ENCODE measurements around the gene GPR137C. TPM values are rescaled to one million over a fixed set of nuclear protein-coding genes. Genes with fewer than 3 reads are reported as not detected.
A peak's percentile ranks its signal among the peaks of the same experiment; 100 is the strongest.

The GPR137C gene
- polyA plus RNA-seq (2013, experiment 1 of 2): 4.9 TPM
- 4.9 TPM for polyA plus RNA-seq (2013, experiment 2 of 2)

GRCh38 chr14:52552063-52552988, at the start of gene GPR137C, which contains the start of gene TXNDC16:
TSS of gene GPR137C (plus strand) at chr14:52552836. CDS start at chr14:52553148, 312 bp downstream.
TSS of gene TXNDC16 (minus strand) at chr14:52552505. CDS start at chr14:52543557, 8,948 bp downstream.
- peak within 1 kb of the TSS; percentile 94 for H3K14ac ChIP-seq (ENCODE audit: low read length)
- no peaks in the 10 kb centered on the region for H3K36me3 ChIP-seq (replicated peaks in 1 of 2; ENCODE audit: control insufficient read depth in 2 of 2, insufficient read depth in 2 of 2, low read length in 2 of 2)
- H4K91ac ChIP-seq (ENCODE audit: low read depth, low read length, poor library complexity): no peak within 1 kb of the TSS
- H3K4me2 ChIP-seq (ENCODE audit: insufficient read depth, low read length, poor library complexity, severe bottlenecking): peak within 1 kb of the TSS; percentile 100
- peak within 1 kb of the TSS; percentile 98 for H3K18ac ChIP-seq (ENCODE audit: low read length)
- H2BK15ac ChIP-seq (ENCODE audit: low read length): peak within 1 kb of the TSS; percentile 87
- peak within 1 kb of the TSS; percentile 34 for H2AK5ac ChIP-seq (ENCODE audit: low read depth, low read length)
- H2AFZ ChIP-seq (ENCODE audit: low read length): peak within 1 kb of the TSS; percentile 97
- WGBS, 2 donors (ENCODE audit: extremely low coverage in 2 of 2, insufficient read length in 2 of 2, insufficient replicate concordance in 1 of 2): no CpG with 5 or more reads among the region's 81 CpGs
- peak within 1 kb of the TSS; percentile 80 for H3K27ac ChIP-seq (replicated peaks; ENCODE audit: low read length)
- peak within 1 kb of the TSS; percentile 64 to 100 for H3K4me3 ChIP-seq (ENCODE audit: low read length in 2 of 2)
- H3K79me1 ChIP-seq (ENCODE audit: low read depth, low read length): peaks cover 5% of the 10 kb centered on the region
- peak; percentile 100 for DNase-seq (ENCODE audit: low spot score)
- H3K4me1 ChIP-seq (ENCODE audit: control insufficient read depth in 2 of 2, insufficient read depth in 1 of 2, low read depth in 1 of 2, low read length in 2 of 2): peaks cover 5 to 7% of the 10 kb centered on the region in 2 donors
- no peak within 1 kb of the TSS for H4K8ac ChIP-seq (ENCODE audit: low read depth, low read length)
- H3K27me3 ChIP-seq (ENCODE audit: control insufficient read depth in 3 of 3, insufficient read depth in 3 of 3, low read depth in 1 of 3, low read length in 3 of 3): no peaks in the 10 kb centered on the region
- peak within 1 kb of the TSS; percentile 66 for H2BK12ac ChIP-seq (ENCODE audit: low read length)
- no peaks in the 10 kb centered on the region for H3K9me3 ChIP-seq (replicated peaks in 1 of 2; ENCODE audit: control insufficient read depth in 2 of 2, insufficient read depth in 1 of 2, low read depth in 1 of 2, low read length in 2 of 2)
- peak within 1 kb of the TSS; percentile 56 for H3K4ac ChIP-seq (ENCODE audit: low read length)
- peak within 1 kb of the TSS; percentile 88 for H2BK120ac ChIP-seq (ENCODE audit: low read depth, low read length)
- H3K23ac ChIP-seq (ENCODE audit: low read depth, low read length, poor library complexity): peak within 1 kb of the TSS; percentile 95
- H2BK5ac ChIP-seq (ENCODE audit: low read length): peak within 1 kb of the TSS; percentile 96
- peak within 1 kb of the TSS; percentile 95 for H3K9ac ChIP-seq (ENCODE audit: low read depth, low read length, poor library complexity)

GRCh38 chr14:52513249-52513648, 39.4 kb upstream of the GPR137C start:
- WGBS, 2 donors (ENCODE audit: extremely low coverage in 2 of 2, insufficient read length in 2 of 2, insufficient replicate concordance in 1 of 2): no CpG with 5 or more reads among the region's 1 CpG
- no peak overlapping the region for H2BK5ac ChIP-seq (ENCODE audit: low read length)

GRCh38 chr14:52514046-52514811, 38.4 kb upstream of the GPR137C start:
- Histone ChIP-seq H3K4me2 (ENCODE audit: insufficient read depth, low read length, poor library complexity, severe bottlenecking) (no peak overlapping the region), H3K36me3 (replicated peaks in 1 of 2; ENCODE audit: control insufficient read depth in 2 of 2, insufficient read depth in 2 of 2, low read length in 2 of 2) (no peaks in the 10 kb centered on the region), H3K9ac (ENCODE audit: low read depth, low read length, poor library complexity) (no peak overlapping the region), H2BK12ac (ENCODE audit: low read length) (no peak overlapping the region), H3K4me3 (ENCODE audit: low read length in 2 of 2) (no peak overlapping the region), H3K4ac (ENCODE audit: low read length) (no peak overlapping the region), H3K27me3 (ENCODE audit: control insufficient read depth in 3 of 3, insufficient read depth in 3 of 3, low read depth in 1 of 3, low read length in 3 of 3) (no peaks in the 10 kb centered on the region), H3K79me1 (ENCODE audit: low read depth, low read length) (no peaks in the 10 kb centered on the region), H3K18ac (ENCODE audit: low read length) (no peak overlapping the region), H2BK15ac (ENCODE audit: low read length) (no peak overlapping the region), H2BK120ac (ENCODE audit: low read depth, low read length) (no peak overlapping the region), H2BK5ac (ENCODE audit: low read length) (no peak overlapping the region), H3K27ac (replicated peaks; ENCODE audit: low read length) (no peak overlapping the region), H4K91ac (ENCODE audit: low read depth, low read length, poor library complexity) (no peak overlapping the region), H3K14ac (ENCODE audit: low read length) (no peak overlapping the region), H3K9me3 (replicated peaks in 1 of 2; ENCODE audit: control insufficient read depth in 2 of 2, insufficient read depth in 1 of 2, low read depth in 1 of 2, low read length in 2 of 2) (no peaks in the 10 kb centered on the region), H3K23ac (ENCODE audit: low read depth, low read length, poor library complexity) (no peak overlapping the region), H2AFZ (ENCODE audit: low read length) (no peak overlapping the region), H3K4me1 (ENCODE audit: control insufficient read depth in 2 of 2, insufficient read depth in 1 of 2, low read depth in 1 of 2, low read length in 2 of 2) (no peaks in the 10 kb centered on the region), H2AK5ac (ENCODE audit: low read depth, low read length) (no peak overlapping the region), H4K8ac (ENCODE audit: low read depth, low read length) (no peak overlapping the region)
- WGBS, 2 donors (ENCODE audit: extremely low coverage in 2 of 2, insufficient read length in 2 of 2, insufficient replicate concordance in 1 of 2): no CpG with 5 or more reads among the region's 4 CpGs
- no peak for DNase-seq (ENCODE audit: low spot score)

More at GRCh38 chr14:52513249-52513648, 39.4 kb upstream of the GPR137C start:
- H3K36me3 ChIP-seq (replicated peaks in 1 of 2; ENCODE audit: control insufficient read depth in 2 of 2, insufficient read depth in 2 of 2, low read length in 2 of 2): no peaks in the 10 kb centered on the region
- no peaks in the 10 kb centered on the region for H3K9me3 ChIP-seq (replicated peaks in 1 of 2; ENCODE audit: control insufficient read depth in 2 of 2, insufficient read depth in 1 of 2, low read depth in 1 of 2, low read length in 2 of 2)
- no peak overlapping the region for H2BK15ac ChIP-seq (ENCODE audit: low read length)
- no peaks in the 10 kb centered on the region for H3K79me1 ChIP-seq (ENCODE audit: low read depth, low read length)
- DNase-seq (ENCODE audit: low spot score): no peak
- no peak overlapping the region for H3K14ac ChIP-seq (ENCODE audit: low read length)
- H3K4ac ChIP-seq (ENCODE audit: low read length): no peak overlapping the region
- H3K9ac ChIP-seq (ENCODE audit: low read depth, low read length, poor library complexity): no peak overlapping the region
- H3K18ac ChIP-seq (ENCODE audit: low read length): no peak overlapping the region
- H2BK12ac ChIP-seq (ENCODE audit: low read length): no peak overlapping the region
- no peak overlapping the region for H4K8ac ChIP-seq (ENCODE audit: low read depth, low read length)
- no peak overlapping the region for H3K27ac ChIP-seq (replicated peaks; ENCODE audit: low read length)
- no peak overlapping the region for H3K4me2 ChIP-seq (ENCODE audit: insufficient read depth, low read length, poor library complexity, severe bottlenecking)
- no peak overlapping the region for H2AFZ ChIP-seq (ENCODE audit: low read length)
- no peak overlapping the region for H3K23ac ChIP-seq (ENCODE audit: low read depth, low read length, poor library complexity)
- no peaks in the 10 kb centered on the region for H3K4me1 ChIP-seq (ENCODE audit: control insufficient read depth in 2 of 2, insufficient read depth in 1 of 2, low read depth in 1 of 2, low read length in 2 of 2)
- no peak overlapping the region for H4K91ac ChIP-seq (ENCODE audit: low read depth, low read length, poor library complexity)
- H2AK5ac ChIP-seq (ENCODE audit: low read depth, low read length): no peak overlapping the region
- H3K4me3 ChIP-seq (ENCODE audit: low read length in 2 of 2): no peak overlapping the region
- H2BK120ac ChIP-seq (ENCODE audit: low read depth, low read length): no peak overlapping the region
- H3K27me3 ChIP-seq (ENCODE audit: control insufficient read depth in 3 of 3, insufficient read depth in 3 of 3, low read depth in 1 of 3, low read length in 3 of 3): no peaks in the 10 kb centered on the region
